ENCODE results near the gene HOOK2. TPM values are rescaled to one million over a fixed set of nuclear protein-coding genes. Genes with fewer than 3 reads are reported as not detected.

The HOOK2 gene
- total and polyA plus RNA-seq, 9 donors: 13.1 to 40.8 (median 22.4) TPM

DNA sequence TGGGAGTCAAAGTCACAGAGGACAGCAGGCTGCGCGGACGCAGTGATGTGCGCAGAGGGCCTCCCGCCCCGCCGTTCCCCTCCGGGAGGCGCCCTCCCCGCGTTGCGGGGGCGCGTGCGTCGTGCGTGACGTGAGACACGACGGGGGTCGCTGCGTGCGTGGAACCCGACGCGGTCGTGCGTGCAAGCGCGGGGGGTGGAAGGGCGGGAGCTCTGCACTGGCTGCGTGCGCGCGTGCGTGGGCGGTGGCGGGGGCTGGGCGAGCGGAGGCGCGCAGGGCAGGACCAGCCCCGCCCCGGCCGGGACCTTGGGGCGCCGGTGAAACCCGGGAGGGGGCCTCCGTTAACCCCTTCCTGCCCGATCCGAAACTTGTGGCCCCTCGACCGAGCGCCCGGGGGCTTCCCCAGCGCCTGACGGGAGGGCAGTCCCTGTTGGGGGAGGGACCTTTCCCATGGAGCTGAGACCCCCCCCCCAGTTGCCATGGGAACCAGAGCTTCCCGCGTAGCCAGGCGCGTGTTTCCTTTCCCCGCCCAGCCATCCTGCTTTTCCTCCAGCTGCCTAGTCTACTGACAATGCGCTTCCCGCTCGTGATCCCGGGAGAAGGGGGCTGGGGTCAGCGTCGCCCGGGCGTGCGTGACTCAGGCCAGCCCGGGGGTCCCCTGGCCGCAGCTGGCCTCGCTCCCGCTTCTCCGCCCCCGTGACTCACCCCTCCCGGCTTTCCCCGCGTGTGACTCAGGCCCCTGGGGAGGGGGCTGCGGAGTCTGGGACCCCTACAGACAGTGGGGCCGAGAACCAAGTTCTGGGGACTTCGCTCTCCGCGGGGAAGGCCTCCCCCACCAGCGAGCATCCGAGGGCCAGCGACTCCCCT lies 7.3 kb upstream of the HOOK2 start:
- Histone ChIP-seq H3K4me1 (ENCODE audit: control insufficient read depth, insufficient read depth, low read length) (peaks cover 82% of the 10 kb centered on the region), H3K27ac (ENCODE audit: low read length) (peak overlapping the region; percentile 90), H3K9me3 (replicated peaks; ENCODE audit: control insufficient read depth, low read depth, low read length) (no peaks in the 10 kb centered on the region), H3K4me3 (ENCODE audit: low read length) (peak overlapping the region; percentile 56), H3K36me3 (ENCODE audit: control insufficient read depth, insufficient read depth, low read length) (no peaks in the 10 kb centered on the region), H3K27me3 (ENCODE audit: control insufficient read depth, insufficient read depth, low read length) (no peaks in the 10 kb centered on the region)
- under 1% methylated on average over 74 of the region's 88 CpGs for WGBS (ENCODE audit: insufficient coverage)
- DNase-seq: peak; percentile 94

- no peaks in the 10 kb centered on the region for H3K36me3 ChIP-seq (ENCODE audit: control insufficient read depth, insufficient read depth, low read length)
- WGBS (ENCODE audit: insufficient coverage): 0% methylated on average over 8 of the region's 12 CpGs
Observed at GRCh38 chr19:12782174-12782423, 6.7 kb upstream of the HOOK2 start.

DNA sequence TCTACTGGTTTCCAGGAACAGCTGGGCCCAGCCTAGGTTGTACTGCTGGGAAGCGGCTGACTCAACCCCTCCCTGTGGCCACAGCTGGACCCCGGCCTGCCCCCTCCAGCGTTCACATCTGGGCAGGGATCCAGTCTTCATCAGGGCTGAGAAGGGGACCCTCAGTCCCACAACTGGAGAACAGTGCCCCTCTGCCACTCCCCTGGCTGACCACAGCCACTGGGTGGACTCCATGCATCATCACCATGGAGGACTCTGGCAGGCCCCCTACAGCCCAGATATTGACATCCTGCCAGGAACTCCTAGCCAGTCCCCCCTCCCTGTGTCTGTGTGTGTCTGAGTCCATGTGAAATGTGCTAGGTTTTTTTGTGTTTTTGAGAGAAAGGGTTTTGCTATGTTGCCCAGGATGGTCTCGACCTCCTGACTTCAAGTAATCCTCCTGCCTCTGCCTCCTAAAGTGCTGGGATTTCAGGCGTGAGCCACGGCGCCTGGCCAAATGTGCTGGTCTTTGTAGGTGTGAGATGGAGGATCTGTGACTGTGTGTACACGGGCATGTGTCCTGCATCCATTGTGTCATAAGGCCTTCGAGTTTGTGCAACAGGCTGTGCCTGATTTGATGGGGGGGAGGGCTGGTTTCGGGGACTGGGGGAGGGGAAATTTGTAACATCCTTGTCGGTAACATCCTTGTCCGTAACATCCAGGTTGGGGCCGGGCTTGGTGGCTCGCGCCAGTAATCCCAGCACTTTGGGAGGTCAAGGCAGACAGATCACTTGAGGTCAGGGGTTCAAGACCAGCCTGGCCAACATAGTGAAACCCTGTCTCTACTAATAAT lies 4.0 kb upstream of the HOOK2 start:
- peak; percentile 91 for DNase-seq
- Histone ChIP-seq H3K4me1 (ENCODE audit: control insufficient read depth, insufficient read depth, low read length) (peaks cover 64% of the 10 kb centered on the region), H3K9me3 (replicated peaks; ENCODE audit: control insufficient read depth, low read depth, low read length) (no peaks in the 10 kb centered on the region), H3K4me3 (ENCODE audit: low read length) (peak overlapping the region; percentile 70), H3K36me3 (ENCODE audit: control insufficient read depth, insufficient read depth, low read length) (no peaks in the 10 kb centered on the region), H3K27me3 (ENCODE audit: control insufficient read depth, insufficient read depth, low read length) (no peaks in the 10 kb centered on the region), H3K27ac (ENCODE audit: low read length) (peak overlapping the region; percentile 99)
- 20% methylated on average over 7 of the region's 15 CpGs for WGBS (ENCODE audit: insufficient coverage)

More at GRCh38 chr19:12782174-12782423, 6.7 kb upstream of the HOOK2 start:
- peak overlapping the region; percentile 56 for H3K4me3 ChIP-seq (ENCODE audit: low read length)
- no peak for DNase-seq
- H3K27ac ChIP-seq (ENCODE audit: low read length): peak overlapping the region; percentile 90
- no peaks in the 10 kb centered on the region for H3K9me3 ChIP-seq (replicated peaks; ENCODE audit: control insufficient read depth, low read depth, low read length)
- peaks cover 81% of the 10 kb centered on the region for H3K4me1 ChIP-seq (ENCODE audit: control insufficient read depth, insufficient read depth, low read length)
- no peaks in the 10 kb centered on the region for H3K27me3 ChIP-seq (ENCODE audit: control insufficient read depth, insufficient read depth, low read length)

DNA sequence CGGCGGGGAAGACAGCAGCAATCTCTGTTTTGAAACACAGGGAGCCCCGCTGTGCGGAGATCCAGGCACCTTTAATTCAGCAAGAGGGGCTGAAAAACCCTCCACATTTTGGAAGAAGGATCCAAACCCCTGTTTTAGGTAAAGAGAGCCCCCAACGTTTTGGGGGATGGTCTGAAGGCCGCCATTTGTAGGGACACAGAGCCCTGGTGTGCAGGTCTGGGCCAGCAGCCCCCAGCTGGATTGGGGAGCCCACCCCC lies 3.5 kb upstream of the HOOK2 start:
- H3K9me3 ChIP-seq (replicated peaks; ENCODE audit: control insufficient read depth, low read depth, low read length): no peaks in the 10 kb centered on the region
- peak overlapping the region; percentile 70 for H3K4me3 ChIP-seq (ENCODE audit: low read length)
- H3K36me3 ChIP-seq (ENCODE audit: control insufficient read depth, insufficient read depth, low read length): no peaks in the 10 kb centered on the region
- DNase-seq: no peak
- H3K27ac ChIP-seq (ENCODE audit: low read length): peak overlapping the region; percentile 99
- no peaks in the 10 kb centered on the region for H3K27me3 ChIP-seq (ENCODE audit: control insufficient read depth, insufficient read depth, low read length)
- peaks cover 59% of the 10 kb centered on the region for H3K4me1 ChIP-seq (ENCODE audit: control insufficient read depth, insufficient read depth, low read length)
- WGBS (ENCODE audit: insufficient coverage): 3% methylated on average over 5 of the region's 6 CpGs

DNA sequence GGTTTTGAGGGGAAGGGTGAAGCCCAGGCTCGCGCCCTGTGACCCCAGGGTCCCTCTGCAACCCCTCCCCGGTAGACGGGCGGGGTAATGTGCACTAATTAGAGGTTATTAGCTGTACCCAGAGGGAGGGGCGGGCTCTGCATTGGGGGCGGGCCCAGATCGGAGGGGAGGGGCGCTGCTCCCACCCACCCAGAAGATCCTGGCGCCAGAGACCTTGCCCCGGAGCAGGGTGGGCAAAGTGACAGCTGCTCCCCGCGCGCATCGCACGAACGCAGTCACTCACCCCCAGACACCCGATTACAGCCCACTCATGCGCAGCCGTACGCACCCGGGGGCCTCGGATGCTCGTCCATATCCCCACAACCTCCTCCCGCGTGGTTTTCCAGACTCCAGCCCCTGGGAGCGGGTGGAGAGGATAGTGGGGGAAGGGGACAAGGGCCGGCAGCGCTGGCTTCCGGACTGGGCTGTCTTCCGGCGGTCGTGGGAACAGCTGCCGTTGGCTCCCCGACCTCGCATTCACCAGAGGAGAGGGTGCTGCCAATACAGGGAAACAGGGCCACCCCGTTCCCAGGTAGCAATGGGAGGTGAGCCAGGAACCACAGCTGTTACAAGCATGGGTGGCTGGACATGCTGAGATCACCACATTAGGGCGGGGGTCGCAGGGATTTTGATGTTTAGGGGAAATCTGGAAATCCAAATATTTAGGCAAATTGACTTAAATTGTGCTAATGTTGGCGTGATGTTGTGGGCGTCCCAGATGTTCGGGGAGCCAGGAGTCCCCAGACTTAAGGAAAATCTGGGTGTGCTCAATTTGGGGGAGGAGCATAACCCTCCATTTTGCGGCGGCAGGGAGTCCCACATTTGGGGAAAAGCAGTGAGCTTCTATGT lies 2.9 kb upstream of the HOOK2 start:
- Histone ChIP-seq H3K9me3 (replicated peaks; ENCODE audit: control insufficient read depth, low read depth, low read length) (no peaks in the 10 kb centered on the region), H3K4me3 (ENCODE audit: low read length) (peak overlapping the region; percentile 70), H3K27me3 (ENCODE audit: control insufficient read depth, insufficient read depth, low read length) (no peaks in the 10 kb centered on the region), H3K36me3 (ENCODE audit: control insufficient read depth, insufficient read depth, low read length) (peaks cover 3% of the 10 kb centered on the region), H3K27ac (ENCODE audit: low read length) (peak overlapping the region; percentile 99), H3K4me1 (ENCODE audit: control insufficient read depth, insufficient read depth, low read length) (peaks cover 56% of the 10 kb centered on the region)
- WGBS (ENCODE audit: insufficient coverage): 0% methylated on average over 19 of the region's 44 CpGs
- peak; percentile 92 for DNase-seq

GRCh38 chr19:12777217-12778016 lies 2.1 kb upstream of the HOOK2 start:
- DNase-seq: peak; percentile 90
- 7% methylated on average over 29 of the region's 43 CpGs for WGBS (ENCODE audit: insufficient coverage)
- H3K9me3 ChIP-seq (replicated peaks; ENCODE audit: control insufficient read depth, low read depth, low read length): no peaks in the 10 kb centered on the region
- peaks cover 54% of the 10 kb centered on the region for H3K4me1 ChIP-seq (ENCODE audit: control insufficient read depth, insufficient read depth, low read length)
- peaks cover 3% of the 10 kb centered on the region for H3K36me3 ChIP-seq (ENCODE audit: control insufficient read depth, insufficient read depth, low read length)
- no peaks in the 10 kb centered on the region for H3K27me3 ChIP-seq (ENCODE audit: control insufficient read depth, insufficient read depth, low read length)
- peak overlapping the region; percentile 99 for H3K27ac ChIP-seq (ENCODE audit: low read length)
- H3K4me3 ChIP-seq (ENCODE audit: low read length): peak overlapping the region; percentile 70

DNA sequence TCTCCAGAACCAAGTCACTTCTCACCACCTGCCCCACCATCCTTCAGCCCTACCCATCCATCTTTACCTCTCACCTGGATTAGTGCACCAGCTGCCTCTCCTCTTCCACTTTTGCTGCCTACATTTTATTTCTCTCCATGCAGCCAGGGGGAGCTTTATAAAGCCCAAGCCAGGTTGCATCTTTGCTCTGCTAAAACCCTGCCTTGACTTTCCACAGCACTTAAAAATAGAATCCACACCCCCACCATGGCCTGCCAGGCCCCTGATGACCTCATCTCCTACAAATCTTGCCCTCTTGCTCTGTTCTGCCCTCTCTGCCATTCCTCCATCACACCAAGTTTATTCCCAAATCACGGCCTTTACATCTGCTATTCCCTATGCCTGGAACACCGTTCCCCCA lies 1.8 kb downstream of the HOOK2 start:
- H3K27me3 ChIP-seq (ENCODE audit: control insufficient read depth, insufficient read depth, low read length): no peaks in the 10 kb centered on the region
- no peaks in the 10 kb centered on the region for H3K9me3 ChIP-seq (replicated peaks; ENCODE audit: control insufficient read depth, low read depth, low read length)
- no peak overlapping the region for H3K4me3 ChIP-seq (ENCODE audit: low read length)
- H3K27ac ChIP-seq (ENCODE audit: low read length): no peak overlapping the region
- DNase-seq: peak; percentile 48
- peaks cover 46% of the 10 kb centered on the region for H3K4me1 ChIP-seq (ENCODE audit: control insufficient read depth, insufficient read depth, low read length)
- peaks cover 7% of the 10 kb centered on the region for H3K36me3 ChIP-seq (ENCODE audit: control insufficient read depth, insufficient read depth, low read length)
- 94% methylated on average over 2 of the region's 2 CpGs for WGBS (ENCODE audit: insufficient coverage)

DNA sequence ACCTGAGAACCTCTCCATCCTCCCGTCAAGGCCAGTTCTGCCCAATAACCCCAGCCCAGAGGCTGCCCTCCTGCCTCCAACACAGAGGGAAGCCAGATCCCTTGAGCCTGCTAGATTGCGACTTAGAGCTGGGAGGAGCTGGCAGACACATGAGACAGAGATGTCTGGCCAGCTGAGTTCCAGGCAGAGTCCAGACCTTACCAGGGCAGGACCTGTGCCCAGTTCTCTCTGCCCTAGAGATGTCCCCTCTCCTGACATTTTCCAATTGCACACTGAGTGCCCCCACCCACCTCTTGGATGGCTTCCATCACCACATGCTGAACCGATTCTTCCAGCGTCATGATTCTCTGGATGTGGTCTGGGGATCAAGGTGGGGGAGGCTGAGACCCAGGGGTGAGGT lies 3.0 kb downstream of the HOOK2 start:
- Histone ChIP-seq H3K9me3 (replicated peaks; ENCODE audit: control insufficient read depth, low read depth, low read length) (no peaks in the 10 kb centered on the region), H3K36me3 (ENCODE audit: control insufficient read depth, insufficient read depth, low read length) (peaks cover 13% of the 10 kb centered on the region), H3K4me1 (ENCODE audit: control insufficient read depth, insufficient read depth, low read length) (peaks cover 34% of the 10 kb centered on the region), H3K27ac (ENCODE audit: low read length) (no peak overlapping the region), H3K4me3 (ENCODE audit: low read length) (no peak overlapping the region), H3K27me3 (ENCODE audit: control insufficient read depth, insufficient read depth, low read length) (no peaks in the 10 kb centered on the region)
- no peak for DNase-seq
- WGBS (ENCODE audit: insufficient coverage): 58% methylated on average over 2 of the region's 4 CpGs

DNA sequence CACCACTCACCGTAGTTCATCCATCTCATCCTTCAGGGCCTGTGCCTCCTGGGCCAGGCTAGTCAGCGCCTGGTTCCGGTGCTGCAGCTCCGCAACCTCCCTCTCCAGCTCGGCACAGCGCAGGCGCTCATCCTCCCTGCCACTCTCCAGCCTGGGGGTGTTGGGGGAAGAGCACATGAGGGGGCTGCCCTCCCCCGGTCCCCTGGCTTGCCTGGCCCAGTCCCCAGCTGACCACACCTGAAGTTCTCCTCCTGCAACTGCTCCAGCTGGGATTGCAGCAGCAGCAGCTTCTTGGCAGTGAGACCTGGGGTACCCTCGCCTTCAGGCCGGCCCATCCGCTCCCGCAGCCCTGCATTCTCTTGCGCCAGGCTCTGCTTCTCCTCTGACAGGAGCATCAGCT lies 4.4 kb downstream of the HOOK2 start:
- Histone ChIP-seq H3K4me1 (ENCODE audit: control insufficient read depth, insufficient read depth, low read length) (peaks cover 37% of the 10 kb centered on the region), H3K4me3 (ENCODE audit: low read length) (no peak overlapping the region), H3K27me3 (ENCODE audit: control insufficient read depth, insufficient read depth, low read length) (no peaks in the 10 kb centered on the region), H3K9me3 (replicated peaks; ENCODE audit: control insufficient read depth, low read depth, low read length) (no peaks in the 10 kb centered on the region), H3K27ac (ENCODE audit: low read length) (no peak overlapping the region), H3K36me3 (ENCODE audit: control insufficient read depth, insufficient read depth, low read length) (peaks cover 14% of the 10 kb centered on the region)
- 92% methylated on average over 6 of the region's 13 CpGs for WGBS (ENCODE audit: insufficient coverage)
- no peak for DNase-seq

Measured in muscle of leg (tissue), 11 donors.